Measurements from ENCODE around the gene CSMD2. TPM values are rescaled to one million over a fixed set of nuclear protein-coding genes. Genes with fewer than 3 reads are reported as not detected.

CSMD2 gene
- total and polyA plus RNA-seq, 2 of the 4 experiments (the other 2 are of a cell fraction): under 0.01 to 0.36 TPM

- TF ChIP-seq CTCF (conservative IDR thresholded peaks at IDR 0.05; ENCODE audit: low read depth, low read length): no peak
Measured at GRCh38 chr1:33709783-33710718, 455.0 kb downstream of the CSMD2 start (continued).

- H3K9me1 ChIP-seq (ENCODE audit: insufficient read depth, low read length): no peaks in the 10 kb centered on the region
- no peak overlapping the region for H3K4me2 ChIP-seq (ENCODE audit: low read depth, low read length)
- ChIA-PET POLR2A (ENCODE audit: unreplicated experiment) (no interaction called here), CTCF (no interaction called here)
- no peaks in the 10 kb centered on the region for H4K20me1 ChIP-seq (ENCODE audit: insufficient read depth, low read length)
- no peak overlapping the region for H3K18ac ChIP-seq (ENCODE audit: low read depth, low read length)
- DNase-seq (no peak), ATAC-seq (ENCODE audit: low read depth) (no peak)
- no peak for TF ChIP-seq RCOR1 (IDR thresholded peaks at IDR 0.05; ENCODE audit: insufficient replicate concordance, low read length)
- no peaks in the 10 kb centered on the region for H3K36me3 ChIP-seq (ENCODE audit: control insufficient read depth, insufficient read depth, low read length)
- H4K8ac ChIP-seq (ENCODE audit: low read depth in 2 of 2, low read length in 2 of 2): no peak overlapping the region
- H3K9ac ChIP-seq (ENCODE audit: low read depth, low read length): no peak overlapping the region
- no peak overlapping the region for H3K56ac ChIP-seq (ENCODE audit: extremely low read depth, insufficient read depth, low read length)
- no peak overlapping the region for H4K5ac ChIP-seq (ENCODE audit: low read depth, low read length)
- dilution Hi-C loops (cut with HindIII; ENCODE audit: low sequenced_read_pairs, unreplicated experiment): no loop called here
- H3K23ac ChIP-seq (ENCODE audit: low read depth, low read length): no peak overlapping the region
- no peak overlapping the region for H3K27ac ChIP-seq (ENCODE audit: insufficient read depth, low read length)
- no peak overlapping the region for H2AK5ac ChIP-seq (ENCODE audit: low read depth, low read length)
- BruUV-seq (replicated peaks): no TSS peak
- peaks cover 2% of the 10 kb centered on the region; the same call in 1 of the 2 replicates for H3K9me3 ChIP-seq (ENCODE audit: control insufficient read depth, insufficient read depth, low read length)
- H3K27me3 ChIP-seq (ENCODE audit: control insufficient read depth, insufficient read depth, low read length): no peaks in the 10 kb centered on the region
- H4K91ac ChIP-seq (ENCODE audit: insufficient read depth, low read depth, low read length): no peak overlapping the region
- H3K14ac ChIP-seq (replicated peaks; ENCODE audit: low read depth, low read length): no peak overlapping the region
- H2BK15ac ChIP-seq (ENCODE audit: low read depth, low read length): no peak overlapping the region
- intact Hi-C loops (cut with micrococcal nuclease): no loop called here
- no peak overlapping the region for H2AFZ ChIP-seq (replicated peaks; ENCODE audit: low read length, poor library complexity)
- no peaks in the 10 kb centered on the region for H3K79me1 ChIP-seq (ENCODE audit: low read depth in 1 of 2, low read length in 2 of 2)
- H2BK20ac ChIP-seq (ENCODE audit: low read depth, low read length): no peak overlapping the region
- in situ Hi-C loops (cut with MboI; ENCODE audit: low sequenced_read_pairs): no loop called here
- no peak overlapping the region for H3K4me3 ChIP-seq (ENCODE audit: insufficient read depth, low read depth, low read length)
- no peak overlapping the region for H2BK120ac ChIP-seq (ENCODE audit: low read depth, low read length)
- no peaks in the 10 kb centered on the region for H3K4me1 ChIP-seq (ENCODE audit: control insufficient read depth, insufficient read depth, low read length)
- no peak overlapping the region for H2BK5ac ChIP-seq (ENCODE audit: low read depth, low read length, poor library complexity, severe bottlenecking)
- no peak overlapping the region for H3K4ac ChIP-seq (ENCODE audit: low read depth, low read length)
- H2AK9ac ChIP-seq (replicated peaks; ENCODE audit: low read depth, low read length, poor library complexity): no peak overlapping the region
- WGBS, 2 experiments (ENCODE audit: extremely low coverage in 2 of 2, insufficient read length in 1 of 2): 20% methylated on average over 1 of the region's 9 CpGs; no CpG with 5 or more reads in 1 of the 2 experiments
Measured at GRCh38 chr1:33709174-33709782, 455.8 kb downstream of the CSMD2 start.
